Measurements from ENCODE around the gene CTDSPL. TPM values are rescaled to one million over a fixed set of nuclear protein-coding genes. Genes with fewer than 3 reads are reported as not detected.

CTDSPL gene
- total and polyA plus RNA-seq, 2 of the 13 experiments (the other 11 are each of a cell fraction or from before 2014, with no cell fraction given), result 26.1 to 142 TPM

DNA sequence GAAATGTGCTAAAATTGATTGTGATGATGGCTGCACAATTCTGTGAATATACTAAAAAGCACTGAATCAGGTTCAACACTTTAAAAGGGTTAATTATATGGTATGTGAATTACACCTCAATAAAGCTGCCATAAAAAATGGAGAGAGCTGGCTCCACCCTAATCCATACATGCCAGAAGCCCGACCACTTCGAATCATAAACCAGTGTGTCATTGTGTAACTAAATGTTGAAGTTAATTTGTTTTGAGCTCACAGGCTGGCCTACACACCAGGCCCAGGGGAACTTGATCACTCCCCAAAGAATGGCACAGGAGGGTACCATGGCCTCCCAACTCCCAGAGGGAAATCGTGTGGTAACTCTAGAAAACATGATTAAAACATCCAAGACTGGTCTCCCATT is 153.8 kb downstream of the CTDSPL start (continued):
- TF ChIP-seq, protein P1, sequence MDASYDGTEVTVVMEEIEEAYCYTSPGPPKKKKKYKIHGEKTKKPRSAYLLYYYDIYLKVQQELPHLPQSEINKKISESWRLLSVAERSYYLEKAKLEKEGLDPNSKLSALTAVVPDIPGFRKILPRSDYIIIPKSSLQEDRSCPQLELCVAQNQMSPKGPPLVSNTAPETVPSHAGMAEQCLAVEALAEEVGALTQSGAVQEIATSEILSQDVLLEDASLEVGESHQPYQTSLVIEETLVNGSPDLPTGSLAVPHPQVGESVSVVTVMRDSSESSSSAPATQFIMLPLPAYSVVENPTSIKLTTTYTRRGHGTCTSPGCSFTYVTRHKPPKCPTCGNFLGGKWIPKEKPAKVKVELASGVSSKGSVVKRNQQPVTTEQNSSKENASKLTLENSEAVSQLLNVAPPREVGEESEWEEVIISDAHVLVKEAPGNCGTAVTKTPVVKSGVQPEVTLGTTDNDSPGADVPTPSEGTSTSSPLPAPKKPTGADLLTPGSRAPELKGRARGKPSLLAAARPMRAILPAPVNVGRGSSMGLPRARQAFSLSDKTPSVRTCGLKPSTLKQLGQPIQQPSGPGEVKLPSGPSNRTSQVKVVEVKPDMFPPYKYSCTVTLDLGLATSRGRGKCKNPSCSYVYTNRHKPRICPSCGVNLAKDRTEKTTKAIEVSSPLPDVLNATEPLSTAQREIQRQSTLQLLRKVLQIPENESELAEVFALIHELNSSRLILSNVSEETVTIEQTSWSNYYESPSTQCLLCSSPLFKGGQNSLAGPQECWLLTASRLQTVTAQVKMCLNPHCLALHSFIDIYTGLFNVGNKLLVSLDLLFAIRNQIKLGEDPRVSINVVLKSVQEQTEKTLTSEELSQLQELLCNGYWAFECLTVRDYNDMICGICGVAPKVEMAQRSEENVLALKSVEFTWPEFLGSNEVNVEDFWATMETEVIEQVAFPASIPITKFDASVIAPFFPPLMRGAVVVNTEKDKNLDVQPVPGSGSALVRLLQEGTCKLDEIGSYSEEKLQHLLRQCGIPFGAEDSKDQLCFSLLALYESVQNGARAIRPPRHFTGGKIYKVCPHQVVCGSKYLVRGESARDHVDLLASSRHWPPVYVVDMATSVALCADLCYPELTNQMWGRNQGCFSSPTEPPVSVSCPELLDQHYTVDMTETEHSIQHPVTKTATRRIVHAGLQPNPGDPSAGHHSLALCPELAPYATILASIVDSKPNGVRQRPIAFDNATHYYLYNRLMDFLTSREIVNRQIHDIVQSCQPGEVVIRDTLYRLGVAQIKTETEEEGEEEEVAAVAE (CRISPR knock-in tag; IDR thresholded peaks at IDR 0.05; ENCODE audit: borderline replicate concordance), result no peak
- no peak for TF ChIP-seq ZNF773 (CRISPR knock-in tag; IDR thresholded peaks at IDR 0.05; ENCODE audit: borderline replicate concordance)
- no peak for TF ChIP-seq TOPORS (CRISPR knock-in tag; IDR thresholded peaks at IDR 0.05)
- TF ChIP-seq MBD4 (IDR thresholded peaks at IDR 0.05; ENCODE audit: borderline replicate concordance, low read length), result no peak
- no peak for TF ChIP-seq NFIB (CRISPR knock-in tag; IDR thresholded peaks at IDR 0.05; ENCODE audit: borderline replicate concordance)

DNA sequence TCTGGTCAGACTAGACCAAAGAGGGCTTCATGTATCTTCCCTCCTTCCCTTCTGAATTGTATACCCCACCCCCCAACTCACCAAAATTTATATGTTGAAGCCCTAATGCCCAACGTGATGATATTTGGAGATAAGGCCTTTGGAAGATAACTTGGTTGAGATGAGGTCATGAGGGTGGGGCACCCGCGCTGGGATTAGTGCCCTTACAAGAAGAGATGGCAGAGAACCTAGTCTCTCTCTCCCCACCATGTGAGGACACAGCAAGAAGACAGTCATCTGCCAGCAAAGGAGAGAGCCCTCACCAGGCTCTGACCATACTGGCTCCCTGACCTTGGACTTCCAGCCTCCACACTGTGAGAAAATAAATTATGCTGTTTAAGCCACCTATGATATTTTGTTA is 154.3 kb downstream of the CTDSPL start:
- Histone ChIP-seq H3K27ac (ENCODE audit: extremely low read length, insufficient read depth, low read length) (no peak overlapping the region), H4K20me1 (ENCODE audit: insufficient read depth, low read length) (no peaks in the 10 kb centered on the region), H3K4me3 (replicated peaks in 1 of 3; ENCODE audit: insufficient read depth in 1 of 3, low read depth in 2 of 3, low read length in 3 of 3) (no peak overlapping the region), H3K79me2 (ENCODE audit: insufficient read depth, low read length) (no peaks in the 10 kb centered on the region), H3K36me3 (replicated peaks in 1 of 2; ENCODE audit: control insufficient read depth in 1 of 2, insufficient read depth in 2 of 2, low read length in 2 of 2) (peaks cover 5 to 11% of the 10 kb centered on the region in 2 experiments; a peak in 3 of 5 replicates), H3K4me2 (ENCODE audit: low read depth, low read length) (no peak overlapping the region), H3K27me3 (ENCODE audit: control insufficient read depth in 1 of 2, insufficient read depth in 2 of 2, low read length in 2 of 2) (no peaks in the 10 kb centered on the region), H2AFZ (ENCODE audit: low read length) (no peak overlapping the region), H3K9me3 (ENCODE audit: low read length) (no peaks in the 10 kb centered on the region), H3K4me1 (ENCODE audit: insufficient read depth, low read length) (peaks cover 44% of the 10 kb centered on the region), H3K9ac (ENCODE audit: insufficient read depth, low read depth, low read length) (no peak overlapping the region)
- 86% methylated on average over 1 of the region's 3 CpGs for WGBS (ENCODE audit: low lambda C conversion rate)
- ATAC-seq (no peak), FAIRE-seq (no peak), DNase-seq (ENCODE audit: low spot score) (no peak)
- ChIA-PET CTCF (ENCODE audit: low intra/inter-chr PET ratio, low total read pairs) (no interaction called here), POLR2A (no interaction called here)
- no TSS peak for BruUV-seq (replicated peaks)
- TF ChIP-seq, protein P2, sequence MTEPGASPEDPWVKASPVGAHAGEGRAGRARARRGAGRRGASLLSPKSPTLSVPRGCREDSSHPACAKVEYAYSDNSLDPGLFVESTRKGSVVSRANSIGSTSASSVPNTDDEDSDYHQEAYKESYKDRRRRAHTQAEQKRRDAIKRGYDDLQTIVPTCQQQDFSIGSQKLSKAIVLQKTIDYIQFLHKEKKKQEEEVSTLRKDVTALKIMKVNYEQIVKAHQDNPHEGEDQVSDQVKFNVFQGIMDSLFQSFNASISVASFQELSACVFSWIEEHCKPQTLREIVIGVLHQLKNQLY (CRISPR knock-in tag; IDR thresholded peaks at IDR 0.05), result no peak
- peak; percentile 98 for TF ChIP-seq ZNF264 (CRISPR knock-in tag; IDR thresholded peaks at IDR 0.05)
- in situ Hi-C loops (cut with HindIII; ENCODE audit: extremely low pct_ligation_motif_present, low pct_unique_long_range_greater_than_20kb) (no loop called here), intact Hi-C loops (cut with micrococcal nuclease; ENCODE audit: unreplicated experiment) (no loop called here)

Data from HepG2 (cell line).